HAP-1 (cell line): ENCODE measurements around the gene SPINDOC.
"Not testable (repeated sequence)": the region's sequence is repeated elsewhere in the genome, so short reads cannot be mapped to it uniquely, and the experiment has no call there.

Source experiments
- DNase-seq, 2 experiments: peaks; one replicate each; pipeline ENCODE4 v3.0.0-alpha.2; 2016 to 2020; ENCODE audit warnings: low spot score in 2 of 2
- H3K27me3 ChIP-seq: fragments of 250-450 bp; sonication (Bioruptor Pico); 2 replicates; pipeline ENCODE4 v1.5.1; 2020; ENCODE audit warnings: low read depth, mild to moderate bottlenecking, moderate library complexity
- H3K36me3 ChIP-seq: fragments of 250-450 bp; sonication (Bioruptor Pico); replicated peaks from 2 replicates; pipeline ENCODE4 v1.5.1; 2020; ENCODE audit warnings: mild to moderate bottlenecking
- H3K4me1 ChIP-seq: fragments of 250-450 bp; sonication (Bioruptor Pico); 2 replicates; pipeline ENCODE4 v1.5.1; 2020; ENCODE audit warnings: mild to moderate bottlenecking
- H3K4me3 ChIP-seq: fragments of 250-450 bp; sonication (Bioruptor Pico); 2 replicates; pipeline ENCODE4 v1.5.1; 2020; ENCODE audit warnings: mild to moderate bottlenecking, moderate library complexity
- H3K9me3 ChIP-seq: fragments of 250-450 bp; sonication (Bioruptor Pico); 2 replicates; pipeline ENCODE4 v1.5.1; 2020; ENCODE audit warnings: mild to moderate bottlenecking, moderate library complexity
- in situ Hi-C: fragments of 300-500 bp; cut with MboI; formaldehyde crosslinking; loops from 3 replicates; pipeline ENCODE4 v1.14.3; 2020; ENCODE audit warnings: low sequenced_read_pairs, inconsistent platforms, mixed read lengths

Gene SPINDOC

DNA sequence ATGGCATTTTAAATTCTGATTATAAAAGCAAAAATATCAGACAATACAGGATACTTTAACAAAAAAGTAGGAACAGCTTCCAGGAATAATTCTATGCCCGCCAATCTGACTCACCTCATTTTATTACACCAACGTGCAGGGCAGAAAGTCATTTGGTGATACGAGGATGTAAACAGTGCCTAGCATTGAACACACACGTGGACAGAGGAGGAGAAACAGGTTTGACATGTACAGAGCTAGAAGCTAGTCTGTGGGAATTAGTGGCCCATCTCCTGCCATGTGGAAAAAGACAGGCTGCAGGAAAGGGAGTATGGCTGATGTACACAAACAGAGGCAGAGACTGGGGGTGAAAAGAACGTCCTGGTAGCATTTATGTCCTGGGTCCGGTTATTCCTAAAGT, 9.0 kb upstream of the SPINDOC start:
- Histone ChIP-seq H3K9me3 (no peaks in the 10 kb centered on the region), H3K27me3 (no peaks in the 10 kb centered on the region), H3K36me3 (no peaks in the 10 kb centered on the region), H3K4me3 (no peak overlapping the region), H3K4me1 (peaks cover 8% of the 10 kb centered on the region; the same call in 1 of the 2 replicates)
- no peak for DNase-seq
- in situ Hi-C loops: no loop called here

DNA sequence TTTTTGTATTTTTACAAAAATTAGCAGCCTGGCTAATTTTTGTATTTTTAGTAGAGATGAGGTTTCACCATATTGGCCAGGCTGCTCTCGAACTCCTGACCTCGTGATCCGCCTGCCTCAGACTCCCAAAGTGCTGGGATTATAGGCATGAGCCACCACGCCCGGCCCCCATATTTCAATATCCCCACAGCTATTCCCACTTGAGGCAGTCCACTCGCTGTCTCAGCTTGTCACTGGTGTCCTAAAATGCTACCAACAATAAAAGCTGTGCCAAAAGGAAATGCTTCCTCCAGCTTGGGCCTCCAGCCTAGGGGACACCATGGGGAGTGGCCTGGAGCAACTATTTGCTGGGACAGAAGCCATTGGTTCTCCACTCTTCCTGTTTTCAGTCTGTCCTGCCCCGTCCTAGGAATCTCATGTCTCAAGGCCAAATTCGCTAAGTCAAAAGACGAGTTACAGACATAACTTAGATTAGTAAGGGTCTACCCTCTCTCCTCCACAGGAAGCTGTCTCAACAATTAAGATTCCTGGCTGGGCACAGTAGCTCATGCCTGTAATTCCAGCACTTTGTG, 7.3 kb upstream of the SPINDOC start:
- Histone ChIP-seq H3K9me3 (no peaks in the 10 kb centered on the region), H3K27me3 (no peaks in the 10 kb centered on the region), H3K4me1 (peaks cover 8% of the 10 kb centered on the region; the same call in 1 of the 2 replicates), H3K36me3 (no peaks in the 10 kb centered on the region), H3K4me3 (no peak overlapping the region)
- no peak for DNase-seq
- in situ Hi-C loops: no loop called here

DNA sequence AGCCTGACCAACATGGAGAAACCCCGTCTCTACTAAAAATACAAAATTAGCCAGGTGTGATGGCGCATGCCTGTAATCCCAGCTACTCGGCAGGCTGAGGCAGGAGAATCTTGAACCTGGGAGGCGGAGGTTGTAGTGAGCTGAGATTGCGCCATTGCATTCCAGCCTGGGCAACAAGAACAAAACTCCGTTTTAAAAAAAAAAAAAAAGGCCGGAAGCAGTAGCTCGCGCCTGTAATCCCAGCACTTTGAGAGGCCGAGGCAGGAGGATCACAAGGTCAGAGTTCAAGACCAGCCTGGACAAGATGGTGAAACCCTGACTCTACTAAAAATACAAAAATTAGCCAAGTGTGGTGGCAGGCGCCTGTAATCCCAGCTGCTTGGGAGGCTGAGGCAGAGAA, 2.9 kb upstream of the SPINDOC start:
- H3K9me3 ChIP-seq, in situ Hi-C loops, H3K4me3 ChIP-seq, H3K27me3 ChIP-seq, DNase-seq, H3K36me3 ChIP-seq: not testable (repeated sequence)
- peaks cover 11% of the 10 kb centered on the region for H3K4me1 ChIP-seq

DNA sequence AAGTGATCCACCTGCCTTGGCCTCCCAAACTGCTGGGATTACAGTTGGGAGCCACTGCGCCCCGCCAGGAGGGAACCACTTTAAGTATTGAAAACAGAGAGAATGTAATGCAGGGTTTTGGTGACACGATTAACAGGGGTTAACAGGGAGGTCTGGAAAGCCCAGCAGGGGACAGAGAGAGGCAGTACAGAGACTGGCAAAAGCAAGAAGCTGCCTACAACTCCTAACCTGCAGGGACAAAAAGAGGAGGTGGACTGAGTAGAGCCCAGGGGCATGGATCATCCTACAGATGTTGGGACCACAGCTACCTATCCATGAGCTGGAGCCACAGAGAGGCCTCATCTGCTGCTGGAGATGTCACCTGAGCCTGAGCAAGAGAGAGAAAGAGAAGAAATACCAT, 1.7 kb upstream of the SPINDOC start:
- Histone ChIP-seq H3K27me3 (no peaks in the 10 kb centered on the region), H3K9me3 (no peaks in the 10 kb centered on the region), H3K36me3 (peaks cover 15% of the 10 kb centered on the region), H3K4me1 (peaks cover 12% of the 10 kb centered on the region), H3K4me3 (no peak overlapping the region)
- in situ Hi-C loops: no loop called here
- DNase-seq: no peak

DNA sequence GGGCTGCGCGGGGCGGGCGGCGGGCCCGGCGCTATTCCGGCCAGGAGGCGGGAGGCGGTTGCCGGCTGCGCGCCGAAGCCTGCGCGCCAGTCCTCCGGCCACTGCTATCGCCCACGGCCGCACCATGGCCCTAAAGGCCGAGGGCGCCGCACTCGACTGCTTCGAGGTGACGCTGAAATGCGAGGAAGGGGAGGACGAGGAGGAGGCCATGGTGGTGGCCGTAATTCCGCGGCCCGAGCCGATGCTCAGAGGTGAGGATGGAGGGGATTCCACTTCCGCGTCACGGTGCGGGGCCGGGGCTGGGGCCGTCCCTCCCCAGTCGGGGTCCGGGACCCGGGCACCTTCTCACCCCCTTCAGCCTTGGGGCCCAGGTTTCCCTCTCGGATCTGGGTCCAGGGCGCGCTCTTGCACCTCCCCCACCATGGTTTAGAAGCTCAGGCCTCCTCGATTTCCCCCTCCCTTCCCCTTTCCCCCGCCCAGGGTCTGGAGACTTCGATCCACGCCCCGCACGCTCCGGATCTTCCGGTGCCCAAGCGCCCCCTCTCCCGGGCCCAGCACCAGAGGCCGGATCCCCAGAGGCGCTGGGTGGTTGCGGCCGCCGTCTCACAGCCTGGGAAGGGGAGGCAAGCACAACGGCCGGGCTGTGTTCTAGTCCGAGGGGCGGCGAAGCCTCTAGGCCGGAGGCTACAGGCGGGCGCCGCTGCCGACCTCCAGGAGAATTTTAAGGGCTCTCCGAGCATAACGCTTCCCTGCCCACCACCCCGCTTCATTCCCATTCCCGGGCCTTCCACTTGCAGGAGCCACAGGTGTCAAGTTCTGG, 517 bp downstream of the SPINDOC start:
- H3K9me3 ChIP-seq: no peaks in the 10 kb centered on the region
- DNase-seq: peak; percentile 39 to 76
- peaks cover 12% of the 10 kb centered on the region for H3K4me1 ChIP-seq
- in situ Hi-C loops: no loop called here
- H3K36me3 ChIP-seq: peaks cover 37% of the 10 kb centered on the region
- H3K4me3 ChIP-seq: peak overlapping the region; percentile 77
- no peaks in the 10 kb centered on the region for H3K27me3 ChIP-seq

DNA sequence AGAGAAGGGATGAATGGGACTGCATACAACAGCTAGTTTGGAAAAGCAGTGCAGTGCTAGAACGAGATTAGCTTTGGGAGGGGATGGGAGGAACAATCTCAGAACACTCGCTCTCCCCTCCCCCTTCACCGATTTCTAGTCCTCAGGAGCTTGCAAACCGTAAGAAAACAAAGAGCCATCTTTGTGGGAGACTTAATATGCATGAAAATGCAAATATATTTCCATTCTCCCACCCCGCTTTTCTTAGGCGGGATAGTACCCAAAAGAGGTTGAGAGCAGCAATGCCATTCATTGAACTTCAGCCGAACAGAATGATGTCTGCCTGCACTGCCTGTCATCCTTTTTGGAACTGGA, 1.1 kb downstream of the SPINDOC start:
- H3K4me3 ChIP-seq: peak overlapping the region; percentile 77
- H3K4me1 ChIP-seq: peaks cover 12% of the 10 kb centered on the region
- peaks cover 41% of the 10 kb centered on the region for H3K36me3 ChIP-seq
- DNase-seq: peak; percentile 31 to 66
- in situ Hi-C loops: no loop called here
- H3K9me3 ChIP-seq: no peaks in the 10 kb centered on the region
- no peaks in the 10 kb centered on the region for H3K27me3 ChIP-seq

DNA sequence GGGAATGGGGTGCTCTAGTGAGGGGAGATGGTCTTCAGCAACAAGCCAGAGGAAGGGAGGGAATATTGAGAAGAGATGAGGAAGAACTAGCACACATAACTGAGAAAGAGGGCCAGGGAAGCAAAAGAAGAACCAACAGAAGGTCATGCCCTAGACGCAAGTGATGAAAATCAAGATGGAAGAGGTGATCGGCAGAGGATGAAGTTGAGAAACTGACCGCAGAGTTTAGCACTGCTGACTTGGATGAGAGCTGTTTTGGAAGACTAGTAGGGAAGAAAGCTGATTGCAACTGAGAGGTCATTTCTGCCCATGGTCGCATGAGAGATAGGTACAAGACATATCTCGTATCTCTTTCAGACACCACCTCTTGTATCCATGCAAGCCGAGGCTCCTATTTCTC, 2.9 kb downstream of the SPINDOC start:
- H3K4me3 ChIP-seq: no peak overlapping the region

DNA sequence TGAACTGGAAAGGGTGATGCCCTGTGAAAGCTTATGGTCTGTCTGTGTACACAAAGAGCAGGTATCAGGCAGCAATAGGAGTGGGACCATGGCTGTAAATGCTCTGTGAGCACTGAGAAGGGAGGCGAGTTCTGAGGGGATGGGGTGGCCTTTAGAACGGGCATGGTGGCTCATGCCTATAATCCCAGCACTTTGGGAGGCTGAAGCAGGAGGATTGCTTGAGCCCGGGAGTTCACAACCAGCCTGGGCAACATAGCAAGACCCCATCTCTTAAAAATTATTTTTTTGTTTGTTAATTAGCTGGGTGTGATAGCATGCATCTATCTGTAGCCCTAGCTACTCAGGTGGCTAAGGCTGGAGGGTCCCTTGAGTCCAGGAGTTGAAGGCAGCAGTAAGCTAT, 3.5 kb downstream of the SPINDOC start:
- Histone ChIP-seq H3K4me1 (peaks cover 12% of the 10 kb centered on the region), H3K9me3 (no peaks in the 10 kb centered on the region)
- in situ Hi-C loops: loop anchor here (5.0 kb wide), 1 partner anchor 49 kb away; the partner anchor contains the start of gene ZFTA

More for the DNA sequence above, 2.9 kb downstream of the SPINDOC start:
- Histone ChIP-seq H3K4me1 (peaks cover 12% of the 10 kb centered on the region), H3K9me3 (no peaks in the 10 kb centered on the region), H3K27me3 (no peaks in the 10 kb centered on the region), H3K36me3 (peaks cover 56% of the 10 kb centered on the region)
- in situ Hi-C loops: loop anchor here (5.0 kb wide), 1 partner anchor 49 kb away; the partner anchor contains the start of gene ZFTA
- DNase-seq: no peak

DNA sequence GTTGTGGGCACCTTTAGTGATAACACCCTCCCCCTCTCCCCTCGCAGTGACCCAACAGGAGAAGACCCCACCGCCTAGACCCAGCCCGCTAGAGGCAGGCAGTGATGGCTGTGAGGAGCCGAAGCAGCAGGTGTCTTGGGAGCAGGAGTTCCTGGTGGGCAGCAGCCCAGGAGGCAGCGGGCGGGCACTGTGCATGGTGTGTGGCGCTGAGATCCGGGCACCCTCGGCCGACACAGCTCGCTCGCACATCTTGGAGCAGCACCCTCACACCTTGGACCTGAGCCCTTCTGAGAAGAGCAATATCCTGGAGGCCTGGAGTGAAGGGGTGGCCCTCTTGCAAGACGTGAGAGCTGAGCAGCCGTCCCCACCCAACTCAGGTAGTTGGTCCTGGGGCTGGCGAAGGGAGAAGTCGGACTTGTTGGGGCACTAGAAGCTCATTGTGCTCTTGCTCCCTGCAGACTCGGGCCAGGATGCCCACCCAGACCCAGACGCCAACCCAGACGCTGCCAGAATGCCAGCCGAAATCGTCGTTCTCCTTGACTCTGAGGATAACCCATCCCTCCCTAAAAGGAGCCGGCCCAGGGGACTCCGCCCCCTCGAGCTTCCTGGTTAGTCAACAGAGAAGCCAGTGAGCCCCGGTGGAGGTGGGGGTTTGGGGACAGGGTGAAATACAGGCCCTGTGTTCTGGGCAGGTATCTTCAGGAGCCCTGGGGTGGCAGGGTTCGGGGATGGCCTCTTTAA, 4.7 kb downstream of the SPINDOC start:
- no peaks in the 10 kb centered on the region for H3K27me3 ChIP-seq
- in situ Hi-C loops: loop anchor here (5.0 kb wide), 1 partner anchor 51 kb away; the partner anchor contains the start of gene ZFTA
- no peaks in the 10 kb centered on the region for H3K9me3 ChIP-seq
- H3K4me1 ChIP-seq: peaks cover 7% of the 10 kb centered on the region
- H3K36me3 ChIP-seq: peaks cover 72% of the 10 kb centered on the region
- H3K4me3 ChIP-seq: no peak overlapping the region
- DNase-seq: no peak

More for the DNA sequence above, 3.5 kb downstream of the SPINDOC start:
- Histone ChIP-seq H3K27me3 (no peaks in the 10 kb centered on the region), H3K36me3 (peaks cover 62% of the 10 kb centered on the region), H3K4me3 (no peak overlapping the region)
- DNase-seq: no peak

DNA sequence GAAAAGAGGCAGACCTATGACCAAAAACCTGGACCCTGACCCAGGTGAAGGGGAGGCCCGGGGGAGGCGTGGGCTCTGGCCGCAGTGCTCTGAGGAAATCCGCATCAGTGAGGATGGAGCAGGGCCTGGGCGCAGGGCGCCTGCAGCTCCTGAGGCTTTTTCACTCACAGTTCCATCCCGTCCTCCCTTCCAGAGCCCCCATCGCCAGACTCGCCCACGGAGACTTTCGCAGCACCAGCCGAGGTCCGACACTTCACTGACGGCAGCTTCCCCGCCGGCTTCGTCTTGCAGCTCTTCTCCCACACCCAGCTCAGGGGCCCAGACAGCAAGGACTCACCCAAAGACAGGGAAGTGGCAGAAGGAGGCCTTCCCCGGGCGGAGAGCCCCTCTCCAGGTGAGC, 5.4 kb downstream of the SPINDOC start:
- H3K27me3 ChIP-seq: no peaks in the 10 kb centered on the region
- H3K4me3 ChIP-seq: no peak overlapping the region
- no peak for DNase-seq
- no peaks in the 10 kb centered on the region for H3K9me3 ChIP-seq
- peaks cover 6% of the 10 kb centered on the region; the same call in 1 of the 2 replicates for H3K4me1 ChIP-seq
- peaks cover 78% of the 10 kb centered on the region for H3K36me3 ChIP-seq
- in situ Hi-C loops: loop anchor here (5.0 kb wide), 1 partner anchor 51 kb away; the partner anchor contains the start of gene ZFTA

DNA sequence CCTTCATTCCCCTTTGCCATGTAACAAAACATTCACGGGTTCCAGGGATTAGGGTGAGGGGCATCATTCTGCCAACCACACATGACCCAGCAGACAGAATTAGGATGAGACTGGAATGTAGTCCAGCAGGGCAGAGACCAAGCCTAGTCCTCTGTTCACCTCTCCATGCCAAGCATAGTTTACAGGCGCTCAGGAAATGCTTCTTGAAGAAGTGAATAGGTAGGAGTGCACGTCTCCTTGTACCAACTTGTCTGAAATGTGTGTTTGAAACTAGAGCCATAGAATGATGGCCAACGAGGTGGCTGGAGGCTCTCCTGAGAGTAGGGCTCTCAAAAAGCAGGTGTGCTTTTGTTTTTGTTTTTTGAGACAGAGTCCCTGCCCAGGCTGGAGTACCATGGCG, 8.2 kb downstream of the SPINDOC start:
- no peak for DNase-seq
- H3K36me3 ChIP-seq: peaks cover 86% of the 10 kb centered on the region
- in situ Hi-C loops: no loop called here

DNA sequence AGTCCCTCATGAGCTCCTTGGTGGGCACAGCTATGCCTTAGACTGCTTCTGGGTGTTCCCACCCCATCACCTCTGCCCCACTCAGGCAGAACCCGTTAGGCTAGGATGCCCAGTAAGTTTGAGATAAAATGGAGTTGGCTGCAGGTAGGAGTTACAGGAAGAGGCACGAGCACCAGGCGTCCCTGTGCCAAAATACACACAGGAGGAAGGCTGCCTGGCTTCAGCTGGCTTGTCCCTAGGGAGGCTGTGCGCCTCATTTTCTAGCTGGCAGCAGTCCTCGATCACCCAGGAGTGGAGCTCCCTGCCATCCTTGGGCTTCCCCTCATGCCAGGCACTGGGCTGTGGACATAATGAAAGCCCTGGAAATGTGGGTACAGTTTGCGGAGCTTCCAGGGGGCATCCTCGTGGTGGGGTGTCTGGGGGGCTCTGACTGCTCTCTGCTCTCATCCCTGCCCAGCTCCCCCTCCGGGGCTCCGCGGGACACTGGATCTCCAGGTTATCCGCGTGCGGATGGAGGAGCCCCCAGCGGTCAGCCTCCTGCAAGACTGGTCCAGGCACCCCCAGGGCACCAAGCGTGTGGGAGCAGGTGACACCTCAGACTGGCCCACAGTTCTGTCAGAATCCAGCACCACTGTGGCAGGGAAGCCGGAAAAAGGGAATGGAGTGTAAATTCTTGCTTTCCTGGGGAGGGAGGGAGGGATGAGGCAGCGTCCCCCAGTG, 13.4 kb downstream of the SPINDOC start:
- in situ Hi-C loops: no loop called here
- H3K36me3 ChIP-seq: peaks cover 48% of the 10 kb centered on the region

More for the DNA sequence above, 8.2 kb downstream of the SPINDOC start:
- Histone ChIP-seq H3K27me3 (no peaks in the 10 kb centered on the region), H3K4me3 (no peak overlapping the region), H3K9me3 (no peaks in the 10 kb centered on the region), H3K4me1 (no peaks in the 10 kb centered on the region)

DNA sequence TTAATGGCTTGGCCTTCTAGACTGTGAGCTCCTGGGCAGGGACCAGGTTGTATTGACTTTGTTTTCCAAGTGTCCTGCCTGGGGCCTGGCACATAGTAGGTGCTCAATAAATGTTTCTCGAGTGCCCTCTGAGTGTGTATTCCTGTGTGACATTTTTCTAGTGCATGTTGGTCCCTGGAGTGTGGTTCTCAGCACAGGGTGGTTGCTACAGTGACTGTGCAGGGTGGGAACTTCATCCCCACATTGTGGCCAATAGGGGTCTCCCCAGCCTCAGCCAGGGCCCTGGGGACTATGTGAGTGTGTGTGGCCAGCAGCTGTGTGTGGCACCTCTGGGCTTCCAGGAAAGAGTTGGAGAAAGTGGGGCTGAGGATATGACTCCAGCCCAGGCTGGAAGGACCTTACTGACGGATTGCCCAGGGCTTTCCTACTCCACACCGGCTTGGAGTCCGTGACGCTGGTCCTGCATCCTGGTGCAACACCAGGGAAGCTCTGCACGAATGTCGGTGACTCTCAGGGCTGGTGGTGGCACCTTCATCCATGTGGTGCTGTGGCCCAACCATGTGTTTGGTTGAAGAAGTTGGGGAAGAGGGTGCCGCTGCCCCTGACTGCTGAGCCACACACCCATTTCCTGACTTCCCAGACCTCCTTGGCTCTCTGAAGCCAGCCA, 16.7 kb downstream of the SPINDOC start:
- peak in 1 of 2 experiments; percentile 50 for DNase-seq
- H3K27me3 ChIP-seq: no peaks in the 10 kb centered on the region
- H3K9me3 ChIP-seq: no peaks in the 10 kb centered on the region
- H3K36me3 ChIP-seq: peaks cover 20% of the 10 kb centered on the region
- in situ Hi-C loops: no loop called here
- no peaks in the 10 kb centered on the region for H3K4me1 ChIP-seq
- no peak overlapping the region for H3K4me3 ChIP-seq

More for the DNA sequence above, 13.4 kb downstream of the SPINDOC start:
- no peak for DNase-seq
- Histone ChIP-seq H3K9me3 (no peaks in the 10 kb centered on the region), H3K4me1 (no peaks in the 10 kb centered on the region), H3K27me3 (no peaks in the 10 kb centered on the region), H3K4me3 (no peak overlapping the region)
